Forelimb muscle (tissue), 1 donor: ENCODE results near the gene FAM78A. TPM values are rescaled to one million over a fixed set of nuclear protein-coding genes. Genes with fewer than 3 reads are reported as not detected.
"Not testable (repeated sequence)": the region's sequence is repeated elsewhere in the genome, so short reads cannot be mapped to it uniquely, and the experiment has no call there.

ENCODE experiments used
- DNase-seq: peaks from one replicate; pipeline ENCODE4 v3.0.0-alpha.2; 2013; ENCODE audit warnings: low read depth
- polyA plus RNA-seq: library from polyadenylated mRNA; unstranded; fragments of 120-200 nt; gene quantifications from one replicate; pipeline ENCODE4 v1.2.1, GENCODE V29; 2013; ENCODE audit not compliant: insufficient read length

Gene FAM78A
- polyA plus RNA-seq, 1 donor, result 36.4 TPM

DNA sequence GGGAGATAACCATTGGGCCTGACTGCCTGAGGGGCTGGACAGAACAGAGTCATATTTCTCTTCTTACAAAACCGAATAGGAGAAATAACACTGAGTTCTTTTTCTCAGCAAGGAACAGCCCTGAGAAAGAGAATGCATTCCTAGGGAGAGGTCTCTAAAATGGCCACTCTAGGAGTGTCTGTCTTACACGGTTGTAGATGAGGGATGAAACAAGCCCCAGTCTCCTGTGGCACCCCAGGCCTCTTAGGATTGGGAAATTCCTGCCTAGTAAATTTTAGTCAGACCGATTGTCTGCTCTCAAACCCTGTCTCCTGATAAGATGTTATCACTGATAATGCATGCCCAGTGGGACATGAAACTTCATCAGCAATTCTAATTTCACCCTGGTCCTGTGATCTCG, 64.4 kb downstream of the FAM78A start:
- DNase-seq, result not testable (repeated sequence)

Other genes starting within 250 kb of the FAM78A start
- 27.8 TPM for gene AIF1L, start 180.0 kb downstream of the FAM78A start, polyA plus RNA-seq
- 27.1 TPM for gene NUP214, start 150.9 kb downstream of the FAM78A start, polyA plus RNA-seq
- 45.7 TPM for gene PLPP7, start 13.2 kb upstream of the FAM78A start, polyA plus RNA-seq
- 133 TPM for gene PRRC2B, start 117.6 kb upstream of the FAM78A start, polyA plus RNA-seq
- 23.6 TPM for gene POMT1, start 226.4 kb upstream of the FAM78A start, polyA plus RNA-seq